HepG2 (cell line): ENCODE results near the gene CLRN2. TPM values are rescaled to one million over a fixed set of nuclear protein-coding genes. Genes with fewer than 3 reads are reported as not detected.

Experiments
- BRCA1 ChIP-seq: sonication (generic); formaldehyde crosslinking; IDR thresholded peaks from 2 replicates; pipeline ENCODE4 v1.4.0; 2020; ENCODE audit warnings: missing genetic modification reagents
- BRD4 ChIP-seq: sonication (generic); formaldehyde crosslinking; IDR thresholded peaks from 2 replicates; pipeline ENCODE4 v1.4.0; 2020; ENCODE audit warnings: missing genetic modification reagents
- CCDC6 ChIP-seq: sonication (generic); formaldehyde crosslinking; IDR thresholded peaks from 2 replicates; pipeline ENCODE4 v1.8.1; 2022; ENCODE audit warnings: mild to moderate bottlenecking, missing genetic modification reagents, moderate library complexity
- CERS6 ChIP-seq: sonication (generic); formaldehyde crosslinking; IDR thresholded peaks from 2 replicates; pipeline ENCODE4 v1.5.0; 2020; ENCODE audit warnings: missing genetic modification reagents
- FOXJ3 ChIP-seq: sonication (generic); formaldehyde crosslinking; IDR thresholded peaks from 2 replicates; pipeline ENCODE4 v1.4.0; 2020; ENCODE audit warnings: missing genetic modification reagents, mild to moderate bottlenecking, borderline replicate concordance
- FOXM1 ChIP-seq: sonication (generic); formaldehyde crosslinking; IDR thresholded peaks from 2 replicates; pipeline ENCODE4 v1.5.0; 2020; ENCODE audit warnings: missing genetic modification reagents
- FOXP1 ChIP-seq, 2 experiments: fragments of 450-650 bp in 1 of 2; IDR thresholded peaks; 2 replicates each; pipeline ENCODE4 v1.6.1; 2017 to 2018; ENCODE audit warnings: antibody characterized with exemption in 1 of 2
- JUNB ChIP-seq: sonication (generic); formaldehyde crosslinking; IDR thresholded peaks from 2 replicates; pipeline ENCODE4 v1.8.0; 2022; ENCODE audit warnings: missing genetic modification reagents, mild to moderate bottlenecking, borderline replicate concordance
- MATR3 ChIP-seq: sonication (generic); formaldehyde crosslinking; IDR thresholded peaks from 2 replicates; pipeline ENCODE4 v1.4.0; 2020; ENCODE audit warnings: missing genetic modification reagents
- MED13 ChIP-seq: sonication (generic); formaldehyde crosslinking; IDR thresholded peaks from 2 replicates; pipeline ENCODE4 v1.5.0; 2020; ENCODE audit warnings: missing genetic modification reagents
- NFIC ChIP-seq: IDR thresholded peaks from 2 replicates; pipeline ENCODE4 v1.6.1; 2012; ENCODE audit warnings: mild to moderate bottlenecking, low read length, inconsistent platforms
- NR0B2 ChIP-seq: sonication (generic); formaldehyde crosslinking; IDR thresholded peaks from 2 replicates; pipeline ENCODE4 v1.4.0; 2020; ENCODE audit warnings: mild to moderate bottlenecking, missing genetic modification reagents
- NR1H2 ChIP-seq: sonication (generic); formaldehyde crosslinking; IDR thresholded peaks from 2 replicates; pipeline ENCODE4 v1.8.1; 2022; ENCODE audit warnings: low read depth, missing genetic modification reagents, borderline replicate concordance
- RELA ChIP-seq: sonication (generic); formaldehyde crosslinking; IDR thresholded peaks from 2 replicates; pipeline ENCODE4 v1.4.0; 2020; ENCODE audit warnings: missing genetic modification reagents
- SAFB2 ChIP-seq: sonication (generic); formaldehyde crosslinking; IDR thresholded peaks from 2 replicates; pipeline ENCODE4 v1.5.1; 2020; ENCODE audit warnings: missing genetic modification reagents, low read depth, mild to moderate bottlenecking, borderline replicate concordance
- SATB2 ChIP-seq: sonication (generic); formaldehyde crosslinking; IDR thresholded peaks from 2 replicates; pipeline ENCODE4 v1.5.0; 2020; ENCODE audit warnings: missing genetic modification reagents
- ZBTB2 ChIP-seq: sonication (generic); formaldehyde crosslinking; IDR thresholded peaks from 2 replicates; pipeline ENCODE4 v1.8.0; 2022; ENCODE audit warnings: low read depth, missing genetic modification reagents
- ZFP36 ChIP-seq: fragments of 150-350 bp; IDR thresholded peaks from 2 replicates; pipeline ENCODE4 v1.6.1; 2018; ENCODE audit warnings: borderline replicate concordance, low read length, low read depth; ENCODE audit not compliant: partially characterized antibody
- ZFX ChIP-seq: sonication (generic); formaldehyde crosslinking; IDR thresholded peaks from 2 replicates; pipeline ENCODE4 v1.4.0; 2020; ENCODE audit warnings: mild to moderate bottlenecking, low read depth, missing genetic modification reagents, moderate library complexity
- ZKSCAN5 ChIP-seq: sonication (generic); formaldehyde crosslinking; IDR thresholded peaks from 2 replicates; pipeline ENCODE4 v1.5.1; 2020; ENCODE audit warnings: mild to moderate bottlenecking, missing genetic modification reagents
- ZNF10 ChIP-seq: sonication (generic); formaldehyde crosslinking; IDR thresholded peaks from 2 replicates; pipeline ENCODE4 v1.4.0; 2020; ENCODE audit warnings: mild to moderate bottlenecking, low read depth, missing genetic modification reagents, borderline replicate concordance
- ZNF274 ChIP-seq: sonication (generic); formaldehyde crosslinking; IDR thresholded peaks from 2 replicates; pipeline ENCODE4 v1.5.1; 2020; ENCODE audit warnings: mild to moderate bottlenecking, missing genetic modification reagents
- ZNF691 ChIP-seq: sonication (generic); formaldehyde crosslinking; IDR thresholded peaks from 2 replicates; pipeline ENCODE4 v1.4.0; 2020; ENCODE audit warnings: missing genetic modification reagents, low read depth, mild to moderate bottlenecking, borderline replicate concordance
- ZNF710 ChIP-seq: sonication (generic); formaldehyde crosslinking; IDR thresholded peaks from 2 replicates; pipeline ENCODE4 v1.5.0; 2020; ENCODE audit warnings: mild to moderate bottlenecking, missing genetic modification reagents, borderline replicate concordance
- ZNF737 ChIP-seq: sonication (generic); formaldehyde crosslinking; IDR thresholded peaks from 2 replicates; pipeline ENCODE4 v1.5.0; 2020; ENCODE audit warnings: missing genetic modification reagents, mild to moderate bottlenecking, borderline replicate concordance
- ZNF83 ChIP-seq: sonication (generic); formaldehyde crosslinking; IDR thresholded peaks from 2 replicates; pipeline ENCODE4 v1.4.0; 2020; ENCODE audit warnings: missing genetic modification reagents, mild to moderate bottlenecking, borderline replicate concordance
- polyA plus RNA-seq, 8 experiments: library from polyadenylated mRNA; depleted of rRNA in 3 of 8; stranded (reverse) in 7 of 8; unstranded in 1 of 8; fragments of >200 nt; fragmentation: Illumina TruSeq in 4 of 8; extraction: Trizol in 4 of 8; gene quantifications; 2 replicates each; pipeline versions ENCODE4 v1.2.1 to v1.2.3, GENCODE V29; 2011 to 2016; ENCODE audit warnings: low read depth in 4 of 8, missing spikeins in 1 of 8, mixed read lengths in 1 of 8; ENCODE audit not compliant: insufficient read depth in 1 of 8
- total RNA-seq, 5 experiments: library from RNA; depleted of rRNA; stranded (reverse); fragments of >200 nt; fragmentation: Illumina TruSeq; extraction: Trizol; gene quantifications; 2 replicates each; pipeline ENCODE4 v1.2.3, GENCODE V29; 2016; ENCODE audit warnings: low read depth in 1 of 5

The CLRN2 gene
- total and polyA plus RNA-seq, 2 of the 13 experiments (the other 11 are each of a cell fraction or from before 2014, with no cell fraction given), result not detected

- TF ChIP-seq CERS6 (CRISPR knock-in tag) (no peak), JUNB (CRISPR knock-in tag) (peak; percentile 13; the same call in 1 of the 2 replicates), BRD4 (CRISPR knock-in tag) (no peak), ZNF83 (CRISPR knock-in tag) (no peak), ZNF737 (CRISPR knock-in tag) (no peak), NFIC (peak; percentile 51; the same call in 1 of the 2 replicates), MATR3 (no peak), ZNF691 (CRISPR knock-in tag) (no peak), SATB2 (no peak), ZNF10 (CRISPR knock-in tag) (no peak), RELA (no peak), FOXP1 (IDR thresholded peaks at IDR 0.05) (peak; percentile 83), FOXP1 (CRISPR knock-in tag; IDR thresholded peaks at IDR 0.05) (peak; percentile 97), ZNF274 (CRISPR knock-in tag) (no peak), MED13 (CRISPR knock-in tag) (no peak), ZFX (CRISPR knock-in tag) (peak; percentile 41), ZKSCAN5 (no peak), BRCA1 (no peak), FOXM1 (CRISPR knock-in tag) (no peak), CCDC6 (CRISPR knock-in tag) (0 out of 2 replicates have a peak, but pooled peaks have one; percentile 35), ZNF710 (CRISPR knock-in tag) (peak; percentile 82; the same call in 1 of the 2 replicates), FOXJ3 (CRISPR knock-in tag) (peak; percentile 56; the same call in 1 of the 2 replicates), NR1H2 (CRISPR knock-in tag) (no peak), ZBTB2 (CRISPR knock-in tag) (no peak), NR0B2 (CRISPR knock-in tag) (no peak), SAFB2 (CRISPR knock-in tag) (no peak), ZFP36 (no peak)
Observed at GRCh38 chr4:17544205-17544604, 29.2 kb downstream of the CLRN2 start (continued).
